Erythroblast (primary cell): ENCODE data around the gene ARHGAP28.

Source experiments
- GATA1 ChIP-seq: IDR thresholded peaks from 2 replicates; pipeline ENCODE4 v1.6.1; 2011; ENCODE audit warnings: low read depth, mild to moderate bottlenecking, control low read depth, low read length, moderate library complexity
- POLR2A ChIP-seq: IDR thresholded peaks from 2 replicates; pipeline ENCODE4 v1.6.1; 2011; ENCODE audit warnings: mild to moderate bottlenecking, low read length

DNA sequence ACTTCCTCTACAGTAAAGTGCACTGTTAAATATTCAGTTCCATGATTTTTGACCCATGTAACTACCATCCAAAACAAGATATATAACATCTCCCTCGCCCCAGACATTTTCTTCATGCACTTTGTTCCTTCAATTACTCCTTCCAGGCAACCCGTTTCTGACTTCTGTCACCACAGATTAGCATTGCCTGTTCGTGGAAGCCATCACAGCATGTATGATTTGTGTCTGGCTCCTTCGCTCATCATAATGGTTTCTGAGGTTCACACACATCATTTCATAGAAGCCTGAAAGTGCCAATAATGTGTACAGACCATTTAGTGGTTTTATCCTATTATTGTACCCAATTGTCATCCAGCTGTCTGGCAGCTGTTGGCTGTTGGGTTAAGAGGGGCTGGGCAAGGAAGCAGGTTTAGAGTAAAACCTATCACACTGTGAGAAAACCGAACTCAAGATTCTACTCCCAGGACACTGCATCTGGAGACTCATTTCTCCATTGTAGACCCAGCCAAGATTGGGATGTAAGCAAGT lies 16.1 kb downstream of the ARHGAP28 start:
- TF ChIP-seq POLR2A (no peak), GATA1 (no peak)
